ENCODE measurements around the gene TMEM184B.

- TF ChIP-seq CTCF (IDR thresholded peaks at IDR 0.05) (no peak), POLR2A (IDR thresholded peaks at IDR 0.05) (no peak), POLR2AphosphoS5 (IDR thresholded peaks at IDR 0.05) (no peak)
Measured at GRCh38 chr22:38192475-38192863, 80.3 kb downstream of the TMEM184B start.

Measured in prostate gland (tissue), 2 donors.